Gastrocnemius medialis (tissue), 4 donors: Measurements from ENCODE around the gene FNBP1L. TPM values are rescaled to one million over a fixed set of nuclear protein-coding genes. Genes with fewer than 3 reads are reported as not detected.

Experiments
- ATAC-seq, 2 donors: fragments of 150-250 bp; one replicate each; pipeline ENCODE4 v1.9.1; 2016
- DNase-seq, 2 donors: peaks; one replicate each; pipeline ENCODE4 v3.0.0-alpha.2; 2019
- H3K27ac ChIP-seq, 4 donors: fragments of 200-600 bp; sonication (generic); 1 replicate in 1 of 4; 2 replicates in 3 of 4; pipeline ENCODE4 v1.5.1; 2016 to 2018; ENCODE audit warnings: mild to moderate bottlenecking in 2 of 4, moderate library complexity in 1 of 4
- H3K27me3 ChIP-seq, 3 donors: fragments of 200-600 bp; sonication (generic) in 2 of 3; 1 replicate in 1 of 3; 2 replicates in 2 of 3; pipeline versions ENCODE4 v1.5.1 to v1.6.0; 2016 to 2019; ENCODE audit warnings: mild to moderate bottlenecking in 1 of 3, moderate library complexity in 1 of 3
- H3K36me3 ChIP-seq, 2 donors: fragments of 200-600 bp; sonication (generic) in 1 of 2; one replicate each; pipeline ENCODE4 v1.5.1; 2017 to 2018
- H3K4me1 ChIP-seq, 2 donors: fragments of 200-600 bp; sonication (generic) in 1 of 2; one replicate each; pipeline ENCODE4 v1.5.1; 2016 to 2017; ENCODE audit warnings: mild to moderate bottlenecking in 2 of 2
- H3K4me3 ChIP-seq, 4 donors: fragments of 200-600 bp; sonication (generic) in 3 of 4; 1 replicate in 1 of 4; 2 replicates in 3 of 4; pipeline ENCODE4 v1.5.1; 2016 to 2019; ENCODE audit warnings: mild to moderate bottlenecking in 2 of 4
- H3K9me3 ChIP-seq, 3 donors: fragments of 200-600 bp; sonication (generic) in 2 of 3; 1 replicate in 1 of 3; 2 replicates in 2 of 3; pipeline ENCODE4 v1.5.1; 2016 to 2019
- CTCF ChIP-seq, 5 experiments: fragments of 450-650 bp in 3 of 5; fragments of 200-600 bp in 2 of 5; sonication (generic) in 2 of 5; IDR thresholded peaks in 4 of 5; conservative IDR thresholded peaks in 1 of 5; 1 replicate in 4 of 5; 2 replicates in 1 of 5; pipeline ENCODE4 v1.5.1; 2016 to 2019; ENCODE audit warnings: antibody characterized with exemption in 5 of 5, mild to moderate bottlenecking in 3 of 5, moderate library complexity in 3 of 5
- POLR2A ChIP-seq, 2 donors: fragments of 450-650 bp; IDR thresholded peaks; one replicate each; pipeline ENCODE4 v1.6.1; 2017; ENCODE audit warnings: antibody characterized with exemption in 2 of 2, mild to moderate bottlenecking in 2 of 2, moderate library complexity in 2 of 2
- in situ Hi-C, 4 donors: fragments of 200-750 bp; cut with MboI; loops; one replicate each; pipeline versions ENCODE4 v1.15.0 to v1.8.0; 2017; ENCODE audit warnings: low sequenced_read_pairs in 4 of 4
- intact Hi-C: fragments of 100-400 bp; cut with DNase I; formaldehyde crosslinking; loops from one replicate; pipeline ENCODE4 v1.15.1; 2023; ENCODE audit warnings: low total_unique reads
- total RNA-seq, 4 donors: library from RNA; depleted of rRNA; stranded (reverse); fragments of >200 nt; gene quantifications; one replicate each; pipeline versions ENCODE4 v1.1.0 to v1.2.3, GENCODE V29; 2016

Gene FNBP1L
- total RNA-seq, 4 donors from 2014 or later, result 16.0 to 35.1 (median 17.4) TPM

DNA sequence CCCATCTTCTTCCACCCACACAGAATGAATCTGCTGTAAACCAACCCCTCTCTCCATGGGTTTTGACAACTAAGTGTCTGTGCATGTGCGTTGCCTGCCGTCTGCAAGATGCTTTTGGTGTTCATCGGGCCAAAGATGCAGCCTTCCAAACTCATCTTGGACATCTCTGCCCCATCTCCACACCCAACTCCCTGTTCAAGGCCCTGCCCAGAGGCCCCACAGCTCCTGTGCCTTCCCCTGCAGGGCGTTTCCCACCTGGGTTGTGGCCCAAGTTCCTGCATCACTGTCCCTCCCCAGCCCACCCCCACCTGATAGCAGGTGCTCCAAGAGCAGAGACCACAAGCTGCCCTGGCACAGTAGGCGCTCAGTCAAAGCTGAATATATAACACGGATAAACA, 130.5 kb downstream of the FNBP1L start:
- DNase-seq (no peak), ATAC-seq (no peak)
- peaks cover 59 to 83% of the 10 kb centered on the region in 2 donors for H3K4me1 ChIP-seq
- H3K4me3 ChIP-seq, result no peak overlapping the region
- H3K36me3 ChIP-seq, result peaks cover 0 to 23% of the 10 kb centered on the region in 2 donors
- intact Hi-C loops (no loop called here), in situ Hi-C loops (no loop called here)
- no peaks in the 10 kb centered on the region for H3K27me3 ChIP-seq
- TF ChIP-seq CTCF (IDR thresholded peaks at IDR 0.05 in 4 of 5, conservative IDR thresholded peaks at IDR 0.05 in 1 of 5) (no peak), POLR2A (IDR thresholded peaks at IDR 0.05) (no peak)
- peak overlapping the region; percentile 45 to 94 (median 90) for H3K27ac ChIP-seq
- H3K9me3 ChIP-seq, result no peaks in the 10 kb centered on the region

DNA sequence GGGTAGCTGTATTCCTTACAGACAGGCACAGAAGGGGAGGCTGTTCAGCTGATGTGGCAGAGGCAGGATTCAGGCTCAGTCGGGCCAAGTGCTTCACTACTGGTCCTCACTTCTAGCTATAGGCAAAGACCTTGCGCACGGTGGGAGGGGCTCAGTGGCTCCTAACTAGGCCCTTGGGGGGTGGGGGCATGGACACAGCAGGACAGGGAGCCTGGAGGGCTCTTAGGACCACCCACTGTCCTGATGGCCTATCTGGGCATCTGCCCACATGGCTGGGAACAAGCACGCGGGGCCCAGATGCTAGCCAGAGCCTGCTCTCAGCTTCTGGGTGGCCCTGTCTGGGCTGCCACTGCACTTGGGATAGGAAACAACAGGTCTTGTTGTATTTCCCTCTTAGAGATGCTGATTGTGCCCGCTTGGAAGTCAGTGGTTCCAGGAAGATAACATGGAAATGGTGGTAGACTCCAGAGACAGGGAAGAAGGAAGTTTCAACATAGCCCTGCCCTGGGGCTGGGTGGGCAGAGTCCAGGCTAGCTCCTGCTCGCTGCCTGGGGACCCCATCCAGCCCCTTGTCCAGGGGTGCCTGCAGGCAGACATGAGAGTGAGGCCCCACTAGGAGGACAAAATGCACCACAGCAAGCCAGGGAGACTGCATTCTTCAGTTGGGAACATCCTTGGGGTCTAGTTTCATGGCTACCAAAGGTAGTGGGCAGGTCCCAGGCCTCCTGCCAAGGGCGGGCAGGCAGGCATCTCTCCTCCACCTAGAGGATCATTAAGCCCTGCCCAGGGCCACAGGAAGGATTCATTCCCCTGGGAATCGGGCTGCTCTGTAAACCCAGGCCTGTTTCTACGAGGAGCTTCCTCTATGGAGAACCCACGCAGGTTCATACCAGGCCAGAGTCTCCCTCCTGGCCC, 131.2 kb downstream of the FNBP1L start:
- no peaks in the 10 kb centered on the region for H3K9me3 ChIP-seq
- no peak overlapping the region for H3K4me3 ChIP-seq
- no peaks in the 10 kb centered on the region for H3K27me3 ChIP-seq
- TF ChIP-seq CTCF (IDR thresholded peaks at IDR 0.05 in 4 of 5, conservative IDR thresholded peaks at IDR 0.05 in 1 of 5), result no peak
- no peak for TF ChIP-seq POLR2A (IDR thresholded peaks at IDR 0.05)
- in situ Hi-C loops, result no loop called here
- ATAC-seq, result no peak
- no peak for DNase-seq
- H3K36me3 ChIP-seq, result peaks cover 0 to 29% of the 10 kb centered on the region in 2 donors
- peak overlapping the region; percentile 45 to 94 (median 90) for H3K27ac ChIP-seq
- peaks cover 58 to 83% of the 10 kb centered on the region in 2 donors for H3K4me1 ChIP-seq
- intact Hi-C loops, result no loop called here

DNA sequence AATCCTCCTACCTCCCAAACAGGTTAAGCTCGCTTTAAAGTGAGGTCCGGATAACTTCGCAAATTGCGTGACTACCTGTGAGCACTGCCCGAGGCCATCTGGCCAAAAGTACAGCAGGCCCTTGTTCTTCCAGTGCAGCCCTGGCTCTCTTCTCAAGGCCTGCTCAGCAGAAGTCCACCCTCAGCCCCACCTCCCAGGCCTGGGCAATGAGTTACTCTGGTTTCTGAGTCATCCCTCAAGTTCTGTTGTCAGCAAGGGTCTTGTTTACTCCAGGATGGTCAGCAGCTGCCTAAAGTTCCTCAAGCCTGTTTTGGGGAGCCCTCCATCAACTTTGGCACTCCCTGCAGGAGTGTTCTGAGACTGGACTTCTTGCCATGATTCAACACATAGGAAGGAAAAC, 132.0 kb downstream of the FNBP1L start:
- peaks cover 58 to 83% of the 10 kb centered on the region in 2 donors for H3K4me1 ChIP-seq
- ATAC-seq, result peak; percentile 45 to 60
- peak in 1 of 2 donors; percentile 31 for TF ChIP-seq POLR2A (IDR thresholded peaks at IDR 0.05)
- no peak for TF ChIP-seq CTCF (IDR thresholded peaks at IDR 0.05 in 4 of 5, conservative IDR thresholded peaks at IDR 0.05 in 1 of 5)
- no peaks in the 10 kb centered on the region for H3K9me3 ChIP-seq
- H3K36me3 ChIP-seq, result peaks cover 0 to 29% of the 10 kb centered on the region in 2 donors
- intact Hi-C loops (no loop called here), in situ Hi-C loops (no loop called here)
- no peaks in the 10 kb centered on the region for H3K27me3 ChIP-seq
- H3K4me3 ChIP-seq, result no peak overlapping the region
- peak overlapping the region; percentile 45 to 94 (median 90) for H3K27ac ChIP-seq
- DNase-seq, result peak in 1 of 2 donors; percentile 56

- ATAC-seq, result no peak
- in situ Hi-C loops, result no loop called here
These were observed 134.3 kb downstream of the FNBP1L start for GRCh38 chr1:93581917-93582850.

More at GRCh38 chr1:93581917-93582850, 134.3 kb downstream of the FNBP1L start:
- intact Hi-C loops, result no loop called here
- TF ChIP-seq CTCF (IDR thresholded peaks at IDR 0.05 in 4 of 5, conservative IDR thresholded peaks at IDR 0.05 in 1 of 5) (no peak), POLR2A (IDR thresholded peaks at IDR 0.05) (no peak)
- Histone ChIP-seq H3K4me1 (peaks cover 48 to 77% of the 10 kb centered on the region in 2 donors), H3K27ac (peak overlapping the region; percentile 74 to 94 (median 82)), H3K9me3 (no peaks in the 10 kb centered on the region), H3K36me3 (peaks cover 0 to 29% of the 10 kb centered on the region in 2 donors), H3K4me3 (no peak overlapping the region), H3K27me3 (no peaks in the 10 kb centered on the region)
- DNase-seq, result no peak
